LNCAP (cell line): ENCODE results near the gene SCGB3A2.

Source experiments
- TF ChIP-seq, protein P1 (sequence below): fragments of 450-650 bp; IDR thresholded peaks from 2 replicates; pipeline ENCODE4 v1.5.1; 2017; ENCODE audit warnings: mild to moderate bottlenecking

Gene SCGB3A2

DNA sequence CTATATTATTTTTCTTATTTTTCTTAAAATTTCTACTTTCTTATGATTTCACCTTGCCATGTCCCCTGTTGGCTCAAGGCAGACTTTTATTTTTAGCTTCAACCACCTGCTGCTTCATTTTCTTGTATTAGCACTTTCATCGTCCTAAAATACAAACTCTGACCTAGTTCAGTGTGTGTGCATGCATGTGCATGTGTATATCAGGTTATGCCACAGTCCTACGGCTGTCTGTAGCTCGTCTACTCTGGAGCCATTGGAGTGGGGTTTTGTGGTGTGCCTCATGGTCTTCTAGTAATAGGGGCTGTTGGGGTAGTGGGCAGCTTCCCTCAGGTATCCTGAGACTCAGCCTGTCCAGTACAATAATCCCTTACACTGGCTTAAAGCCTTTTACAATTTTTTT lies 33.7 kb upstream of the SCGB3A2 start:
- TF ChIP-seq, protein P1, sequence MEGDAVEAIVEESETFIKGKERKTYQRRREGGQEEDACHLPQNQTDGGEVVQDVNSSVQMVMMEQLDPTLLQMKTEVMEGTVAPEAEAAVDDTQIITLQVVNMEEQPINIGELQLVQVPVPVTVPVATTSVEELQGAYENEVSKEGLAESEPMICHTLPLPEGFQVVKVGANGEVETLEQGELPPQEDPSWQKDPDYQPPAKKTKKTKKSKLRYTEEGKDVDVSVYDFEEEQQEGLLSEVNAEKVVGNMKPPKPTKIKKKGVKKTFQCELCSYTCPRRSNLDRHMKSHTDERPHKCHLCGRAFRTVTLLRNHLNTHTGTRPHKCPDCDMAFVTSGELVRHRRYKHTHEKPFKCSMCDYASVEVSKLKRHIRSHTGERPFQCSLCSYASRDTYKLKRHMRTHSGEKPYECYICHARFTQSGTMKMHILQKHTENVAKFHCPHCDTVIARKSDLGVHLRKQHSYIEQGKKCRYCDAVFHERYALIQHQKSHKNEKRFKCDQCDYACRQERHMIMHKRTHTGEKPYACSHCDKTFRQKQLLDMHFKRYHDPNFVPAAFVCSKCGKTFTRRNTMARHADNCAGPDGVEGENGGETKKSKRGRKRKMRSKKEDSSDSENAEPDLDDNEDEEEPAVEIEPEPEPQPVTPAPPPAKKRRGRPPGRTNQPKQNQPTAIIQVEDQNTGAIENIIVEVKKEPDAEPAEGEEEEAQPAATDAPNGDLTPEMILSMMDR = no peak

DNA sequence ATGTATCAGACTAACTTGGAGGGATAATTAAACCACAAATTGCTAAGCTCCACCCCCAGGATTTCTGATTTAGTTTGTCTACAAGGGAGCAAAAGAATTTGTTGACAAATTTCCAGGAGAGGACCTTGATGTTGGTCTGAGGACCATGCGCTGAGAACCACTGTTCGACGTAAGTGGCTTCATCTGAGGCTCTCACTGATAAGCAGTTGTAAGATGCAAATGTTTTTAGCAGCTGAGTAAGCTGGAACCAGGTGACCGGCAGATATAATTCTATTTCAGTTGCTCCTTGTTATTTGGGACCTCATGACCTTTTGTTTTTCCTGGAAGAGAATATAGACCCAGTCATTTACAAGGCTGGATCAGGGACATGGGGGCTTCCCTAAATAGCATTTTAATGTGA lies 32.9 kb upstream of the SCGB3A2 start:
- TF ChIP-seq, protein P1 = no peak

DNA sequence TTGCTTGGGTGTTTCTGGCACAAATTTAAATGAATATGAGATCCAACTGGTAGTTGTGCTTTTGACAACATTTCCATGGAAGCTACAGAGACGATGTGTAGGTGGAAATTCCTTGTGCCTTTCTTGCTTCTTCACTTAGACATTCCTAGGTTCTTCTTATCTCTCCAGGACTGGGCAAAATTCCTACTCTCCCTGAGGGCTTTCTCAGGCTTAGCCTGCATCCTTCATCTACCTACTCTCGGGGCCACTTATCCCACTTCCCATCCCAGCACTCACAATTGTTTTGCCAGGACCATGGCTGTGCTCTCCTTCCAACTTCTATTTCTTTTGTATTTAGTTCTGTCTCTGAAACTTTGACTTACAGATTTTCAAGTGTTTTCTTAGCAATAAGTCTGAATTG lies 29.3 kb upstream of the SCGB3A2 start:
- TF ChIP-seq, protein P1 = no peak

DNA sequence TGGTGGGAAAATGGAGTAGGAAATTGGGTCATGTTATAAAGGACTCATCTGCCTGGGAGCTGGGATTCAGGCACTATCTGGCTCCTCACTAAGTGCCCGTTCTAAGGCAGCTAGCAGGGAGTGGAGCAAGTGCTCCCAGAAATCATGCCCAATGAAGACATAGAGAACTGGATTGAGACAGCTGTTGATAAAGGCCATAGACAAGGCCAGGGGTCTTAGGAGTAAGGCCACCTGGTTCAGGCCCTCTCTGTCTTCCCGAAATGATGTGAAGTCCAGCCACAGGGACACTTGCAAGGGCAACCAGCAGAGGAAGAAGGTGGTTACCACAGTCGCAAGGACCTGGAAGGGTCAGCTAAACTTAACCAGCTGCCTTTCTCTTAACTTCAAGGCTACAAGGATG lies 26.9 kb upstream of the SCGB3A2 start:
- TF ChIP-seq, protein P1 = no peak

DNA sequence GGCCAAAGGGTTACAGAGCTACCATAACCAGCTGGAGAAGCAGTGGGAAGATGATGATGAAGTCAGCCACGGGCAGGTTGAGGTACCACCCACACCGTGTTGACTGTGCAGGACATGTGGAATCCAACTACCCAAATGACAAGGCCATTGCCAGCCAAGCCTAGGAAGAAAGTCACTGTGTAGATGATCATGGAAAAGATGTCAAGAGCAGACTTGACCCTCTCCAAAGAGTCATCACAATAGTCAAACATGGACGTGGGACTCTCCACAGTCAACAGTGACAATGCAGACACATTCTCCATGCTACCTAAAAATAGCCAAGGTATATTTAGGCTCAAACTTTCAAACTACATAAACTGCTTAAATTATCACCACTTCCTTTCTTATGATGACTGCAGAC lies 26.1 kb upstream of the SCGB3A2 start:
- TF ChIP-seq, protein P1 = no peak

DNA sequence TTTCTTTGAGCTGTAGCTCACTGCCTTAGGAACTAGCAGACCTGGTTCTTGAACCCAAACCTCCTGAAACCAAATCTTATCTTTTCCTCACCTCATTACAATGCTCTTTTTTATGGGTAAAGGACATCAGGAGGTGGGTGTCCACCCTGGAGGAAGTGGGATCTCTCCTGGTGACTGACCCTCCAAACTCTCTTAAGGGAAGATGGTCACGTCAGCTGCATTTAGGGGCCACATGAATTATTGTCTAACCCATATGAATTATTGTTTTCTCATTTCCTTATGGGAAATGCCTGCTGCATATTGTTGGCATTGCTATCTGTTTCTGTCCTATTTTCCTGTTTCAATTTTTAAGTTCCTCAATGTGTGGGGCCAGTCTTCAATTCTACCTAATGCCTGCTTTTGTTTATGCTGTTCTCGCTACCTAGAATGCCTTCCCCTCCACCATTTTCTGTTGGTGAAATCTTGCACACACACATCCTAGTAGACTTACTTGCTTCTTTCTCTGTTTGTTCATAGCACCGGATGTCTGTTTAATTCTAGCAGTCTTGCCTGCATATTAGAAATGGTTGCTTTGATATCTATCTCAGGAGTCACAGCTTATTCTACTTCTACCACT lies 25.0 kb upstream of the SCGB3A2 start:
- TF ChIP-seq, protein P1 = no peak

DNA sequence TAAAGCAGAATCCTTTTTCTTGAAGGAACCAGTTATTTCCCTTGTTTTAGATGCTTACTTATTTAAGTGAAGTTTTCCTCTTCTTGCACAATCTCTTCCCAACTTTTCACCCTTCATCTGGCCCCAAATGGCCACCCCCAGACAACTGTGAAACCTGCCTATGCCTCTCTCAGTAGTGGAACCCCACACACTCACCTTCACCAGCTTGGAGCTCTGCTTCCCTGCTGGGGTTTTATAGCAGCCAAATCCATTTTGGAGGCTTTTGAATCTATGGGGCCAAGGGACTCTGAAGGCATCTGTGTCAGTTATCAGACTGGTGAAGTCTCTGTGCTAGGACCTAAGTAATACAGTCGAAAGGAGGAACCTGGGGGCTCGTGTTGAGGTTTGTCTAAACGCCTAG lies 24.2 kb upstream of the SCGB3A2 start:
- TF ChIP-seq, protein P1 = no peak
